IMR-90 (cell line): Measurements from ENCODE around the gene AAK1. TPM values are rescaled to one million over a fixed set of nuclear protein-coding genes. Genes with fewer than 3 reads are reported as not detected.

Experiments
- ATAC-seq: fragments of 200-7000 bp; cut with Tn5 transposase; 2 replicates; pipeline ENCODE4 v1.9.1; 2020; ENCODE audit warnings: low read depth, mild to moderate bottlenecking, moderate library complexity
- BruUV-seq: library from RNA; stranded (reverse); fragments of 400-500 nt; replicated peaks from 2 replicates; lab custom pipeline; 2021; lab: Mats Ljungman, UMichigan
- CTCF ChIA-PET: fragments of 300-600 bp; formaldehyde crosslinking; extraction: SDS; loops from one replicate; lab custom pipeline; 2021; ENCODE audit warnings: antibody characterized with exemption; lab: Yijun Ruan, JAX
- POLR2A ChIA-PET: fragments of 300-600 bp; sonication (Branson Sonifier 250); formaldehyde crosslinking; loops from one replicate; lab custom pipeline; 2022; ENCODE audit warnings: antibody characterized with exemption; ENCODE audit not compliant: unreplicated experiment; lab: Charles Lee
- DNase-seq: peaks from one replicate; pipeline ENCODE4 v3.0.0; 2013
- H2AFZ ChIP-seq: replicated peaks from 2 replicates; pipeline ENCODE3; 2013; ENCODE audit warnings: low read length, mild to moderate bottlenecking; ENCODE audit not compliant: poor library complexity
- H2AK5ac ChIP-seq: 2 replicates; pipeline ENCODE4 v1.6.1; 2013; ENCODE audit warnings: low read depth, low read length, inconsistent platforms
- H2AK9ac ChIP-seq: replicated peaks from 2 replicates; pipeline ENCODE3; 2013; ENCODE audit warnings: mild to moderate bottlenecking, low read depth, low read length, moderate library complexity; ENCODE audit not compliant: poor library complexity
- H2BK120ac ChIP-seq: 2 replicates; pipeline ENCODE4 v1.6.1; 2013; ENCODE audit warnings: low read depth, low read length, inconsistent platforms
- H2BK15ac ChIP-seq: 3 replicates; pipeline ENCODE4 v1.6.1; 2013; ENCODE audit warnings: low read depth, low read length, inconsistent platforms
- H2BK20ac ChIP-seq: 2 replicates; pipeline ENCODE4 v1.6.1; 2013; ENCODE audit warnings: low read depth, mild to moderate bottlenecking, inconsistent platforms, low read length, moderate library complexity
- H2BK5ac ChIP-seq: 2 replicates; pipeline ENCODE4 v1.6.1; 2013; ENCODE audit warnings: mild to moderate bottlenecking, low read depth, low read length, inconsistent platforms; ENCODE audit not compliant: poor library complexity, severe bottlenecking
- H3K14ac ChIP-seq: replicated peaks from 2 replicates; pipeline ENCODE4 v1.6.1; 2013; ENCODE audit warnings: low read depth, low read length, inconsistent platforms
- H3K18ac ChIP-seq: 2 replicates; pipeline ENCODE4 v1.6.1; 2013; ENCODE audit warnings: low read depth, low read length, control low read depth
- H3K23ac ChIP-seq: 2 replicates; pipeline ENCODE4 v1.6.1; 2013; ENCODE audit warnings: low read depth, low read length, inconsistent platforms
- H3K27ac ChIP-seq: 2 replicates; pipeline ENCODE4 v1.5.1; 2013; ENCODE audit warnings: mild to moderate bottlenecking, control low read depth, low read length; ENCODE audit not compliant: insufficient read depth
- H3K27me3 ChIP-seq: 2 replicates; pipeline ENCODE4 v1.6.1; 2013; ENCODE audit warnings: low read length; ENCODE audit not compliant: control insufficient read depth, insufficient read depth
- H3K36me3 ChIP-seq: 2 replicates; pipeline ENCODE4 v1.6.1; 2013; ENCODE audit warnings: low read length, mixed read lengths; ENCODE audit not compliant: control insufficient read depth, insufficient read depth
- H3K4ac ChIP-seq: 2 replicates; pipeline ENCODE4 v1.6.1; 2013; ENCODE audit warnings: low read depth, low read length, inconsistent platforms
- H3K4me1 ChIP-seq: 2 replicates; pipeline ENCODE4 v1.6.1; 2013; ENCODE audit warnings: low read length, mixed read lengths; ENCODE audit not compliant: control insufficient read depth, insufficient read depth
- H3K4me2 ChIP-seq: 2 replicates; pipeline ENCODE4 v1.6.1; 2013; ENCODE audit warnings: low read depth, mild to moderate bottlenecking, control low read depth, low read length, moderate library complexity
- H3K4me3 ChIP-seq: 2 replicates; pipeline ENCODE4 v1.5.1; 2013; ENCODE audit warnings: low read depth, mild to moderate bottlenecking, control low read depth, low read length, moderate library complexity; ENCODE audit not compliant: insufficient read depth
- H3K56ac ChIP-seq: 2 replicates; pipeline ENCODE4 v1.6.1; 2013; ENCODE audit warnings: low read length, inconsistent platforms; ENCODE audit not compliant: insufficient read depth; ENCODE audit errors: extremely low read depth
- H3K79me1 ChIP-seq, 2 experiments: 2 replicates each; pipeline ENCODE4 v1.6.1; 2013; ENCODE audit warnings: low read length in 2 of 2, inconsistent platforms in 1 of 2, low read depth in 1 of 2
- H3K9ac ChIP-seq: 2 replicates; pipeline ENCODE4 v1.6.1; 2013; ENCODE audit warnings: low read depth, low read length, control low read depth
- H3K9me1 ChIP-seq: 2 replicates; pipeline ENCODE4 v1.6.1; 2013; ENCODE audit warnings: low read length, inconsistent platforms; ENCODE audit not compliant: insufficient read depth
- H3K9me3 ChIP-seq: 2 replicates; pipeline ENCODE4 v1.6.1; 2013; ENCODE audit warnings: low read length; ENCODE audit not compliant: control insufficient read depth, insufficient read depth
- H4K20me1 ChIP-seq: 2 replicates; pipeline ENCODE4 v1.6.1; 2013; ENCODE audit warnings: low read length, inconsistent platforms; ENCODE audit not compliant: insufficient read depth
- H4K5ac ChIP-seq: 2 replicates; pipeline ENCODE4 v1.6.1; 2013; ENCODE audit warnings: mild to moderate bottlenecking, low read depth, low read length, control low read depth
- H4K8ac ChIP-seq, 2 experiments: 2 replicates each; pipeline ENCODE4 v1.6.1; 2013; ENCODE audit warnings: low read depth in 2 of 2, low read length in 2 of 2, control low read depth in 1 of 2, inconsistent platforms in 1 of 2
- H4K91ac ChIP-seq: 2 replicates; pipeline ENCODE4 v1.6.1; 2013; ENCODE audit warnings: low read depth, low read length, inconsistent platforms; ENCODE audit not compliant: insufficient read depth
- BHLHE40 ChIP-seq: fragments of 150-350 bp; IDR thresholded peaks from 2 replicates; pipeline ENCODE4 v1.6.1; 2016; ENCODE audit warnings: mild to moderate bottlenecking, low read depth, low read length
- CEBPB ChIP-seq: IDR thresholded peaks from 2 replicates; pipeline ENCODE4 v1.6.1; 2012; ENCODE audit warnings: low read depth, low read length, improper control_type of control experiment
- CHD1 ChIP-seq: IDR thresholded peaks from 2 replicates; pipeline ENCODE4 v1.6.1; 2012; ENCODE audit warnings: low read depth, low read length, improper control_type of control experiment
- CTCF ChIP-seq: conservative IDR thresholded peaks from 2 replicates; pipeline ENCODE4 v1.5.1; 2012; ENCODE audit warnings: mild to moderate bottlenecking, low read depth, low read length, improper control_type of control experiment
- FOS ChIP-seq: fragments of 150-350 bp; IDR thresholded peaks from 2 replicates; pipeline ENCODE4 v1.6.1; 2016; ENCODE audit warnings: low read depth, low read length
- MAFK ChIP-seq: IDR thresholded peaks from 2 replicates; pipeline ENCODE4 v1.6.1; 2012; ENCODE audit warnings: low read depth, low read length, improper control_type of control experiment
- MAZ ChIP-seq: IDR thresholded peaks from 2 replicates; pipeline ENCODE4 v1.6.1; 2012; ENCODE audit warnings: low read depth, mild to moderate bottlenecking, low read length, improper control_type of control experiment, moderate library complexity, borderline replicate concordance
- MXI1 ChIP-seq: IDR thresholded peaks from 2 replicates; pipeline ENCODE4 v1.6.1; 2012; ENCODE audit warnings: low read depth, mild to moderate bottlenecking, low read length, moderate library complexity, borderline replicate concordance
- NFE2L2 ChIP-seq: fragments of 150-350 bp; IDR thresholded peaks from 2 replicates; pipeline ENCODE4 v1.6.1; 2016; ENCODE audit warnings: low read depth, mild to moderate bottlenecking, low read length
- POLR2A ChIP-seq: IDR thresholded peaks from 2 replicates; pipeline ENCODE4 v1.6.1; 2012; ENCODE audit warnings: mild to moderate bottlenecking, low read depth, low read length
- RAD21 ChIP-seq: IDR thresholded peaks from 2 replicates; pipeline ENCODE4 v1.6.1; 2012; ENCODE audit warnings: low read length, improper control_type of control experiment
- RCOR1 ChIP-seq: IDR thresholded peaks from 2 replicates; pipeline ENCODE4 v1.6.1; 2012; ENCODE audit warnings: mild to moderate bottlenecking, low read length, improper control_type of control experiment; ENCODE audit not compliant: insufficient replicate concordance
- RFX5 ChIP-seq: IDR thresholded peaks from 2 replicates; pipeline ENCODE4 v1.8.0; 2012; ENCODE audit warnings: low read depth, mild to moderate bottlenecking, low read length, moderate library complexity
- SMC3 ChIP-seq: fragments of 150-350 bp; IDR thresholded peaks from 2 replicates; pipeline ENCODE4 v1.6.1; 2016; ENCODE audit warnings: low read depth, mild to moderate bottlenecking, antibody characterized with exemption, low read length, moderate library complexity
- WGBS, 2 experiments: methylation state at CpG; one replicate each; pipeline versions ENCODE4 v1.1.5 to v1.1.7; 2013; ENCODE audit warnings: missing lambda C conversion rate in 2 of 2; ENCODE audit not compliant: insufficient read length in 1 of 2; ENCODE audit errors: extremely low coverage in 2 of 2; 5-methylcytosine and 5-hydroxymethylcytosine counted together
- dilution Hi-C: fragments of 300-500 bp; cut with HindIII; formaldehyde crosslinking; loops from one replicate; pipeline ENCODE4 v1.14.3; 2018; ENCODE audit warnings: low sequenced_read_pairs; ENCODE audit not compliant: unreplicated experiment
- in situ Hi-C: fragments of 300-500 bp; cut with MboI; formaldehyde crosslinking; loops from 3 replicates; pipeline ENCODE4 v1.14.3; 2019; ENCODE audit warnings: low sequenced_read_pairs, inconsistent platforms, mixed read lengths
- intact Hi-C: fragments of 100-400 bp; cut with micrococcal nuclease; formaldehyde crosslinking; loops from 2 replicates; pipeline ENCODE4 v1.10.0; 2022
- polyA plus RNA-seq, 3 experiments: library from polyadenylated mRNA; depleted of rRNA; stranded (reverse); fragments of >200 nt; gene quantifications; 2 replicates each; pipeline ENCODE4 v1.2.3, GENCODE V29; 2012; ENCODE audit warnings: low replicate concordance in 1 of 3
- total RNA-seq: library from RNA; depleted of rRNA; stranded (reverse); fragments of >200 nt; gene quantifications from 2 replicates; pipeline ENCODE4 v1.2.3, GENCODE V29; 2012
- TF ChIP-seq, protein P1 (sequence below): fragments of 150-350 bp; IDR thresholded peaks from 2 replicates; pipeline ENCODE4 v1.6.1; 2017; ENCODE audit warnings: mild to moderate bottlenecking, antibody characterized with exemption, low read length, low read depth
- TF ChIP-seq, protein P2 (sequence below): fragments of 150-350 bp; IDR thresholded peaks from 2 replicates; pipeline ENCODE4 v1.6.1; 2016; ENCODE audit warnings: low read depth, mild to moderate bottlenecking, low read length, moderate library complexity, borderline replicate concordance

AAK1 gene
- total and polyA plus RNA-seq, 2 of the 4 experiments (the other 2 are of a cell fraction): 21.9 to 26.5 TPM

- no peaks in the 10 kb centered on the region for H3K27me3 ChIP-seq
- H3K9ac ChIP-seq: no peak overlapping the region
- BruUV-seq: no TSS peak
- no peak overlapping the region for H3K18ac ChIP-seq
- intact Hi-C loops (no loop called here), in situ Hi-C loops (no loop called here), dilution Hi-C loops (no loop called here)
- WGBS, 2 experiments: no CpG with 5 or more reads among the region's 1 CpG
- H2BK5ac ChIP-seq: no peak overlapping the region
- no peak overlapping the region for H2AFZ ChIP-seq
- H4K8ac ChIP-seq: no peak overlapping the region
- TF ChIP-seq, protein P1, sequence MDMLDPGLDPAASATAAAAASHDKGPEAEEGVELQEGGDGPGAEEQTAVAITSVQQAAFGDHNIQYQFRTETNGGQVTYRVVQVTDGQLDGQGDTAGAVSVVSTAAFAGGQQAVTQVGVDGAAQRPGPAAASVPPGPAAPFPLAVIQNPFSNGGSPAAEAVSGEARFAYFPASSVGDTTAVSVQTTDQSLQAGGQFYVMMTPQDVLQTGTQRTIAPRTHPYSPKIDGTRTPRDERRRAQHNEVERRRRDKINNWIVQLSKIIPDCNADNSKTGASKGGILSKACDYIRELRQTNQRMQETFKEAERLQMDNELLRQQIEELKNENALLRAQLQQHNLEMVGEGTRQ: no peak
- no peak for TF ChIP-seq POLR2A
- TF ChIP-seq CTCF: no peak
- no peak for TF ChIP-seq MAFK
- no peak for TF ChIP-seq CHD1
- no peak for TF ChIP-seq RCOR1
- TF ChIP-seq SMC3: no peak
- TF ChIP-seq RFX5: no peak
- no peak for TF ChIP-seq MXI1
- TF ChIP-seq RAD21: no peak
- no peak for TF ChIP-seq BHLHE40
- TF ChIP-seq FOS: no peak
- TF ChIP-seq CEBPB: no peak
- TF ChIP-seq MAZ: no peak
- TF ChIP-seq, protein P2, sequence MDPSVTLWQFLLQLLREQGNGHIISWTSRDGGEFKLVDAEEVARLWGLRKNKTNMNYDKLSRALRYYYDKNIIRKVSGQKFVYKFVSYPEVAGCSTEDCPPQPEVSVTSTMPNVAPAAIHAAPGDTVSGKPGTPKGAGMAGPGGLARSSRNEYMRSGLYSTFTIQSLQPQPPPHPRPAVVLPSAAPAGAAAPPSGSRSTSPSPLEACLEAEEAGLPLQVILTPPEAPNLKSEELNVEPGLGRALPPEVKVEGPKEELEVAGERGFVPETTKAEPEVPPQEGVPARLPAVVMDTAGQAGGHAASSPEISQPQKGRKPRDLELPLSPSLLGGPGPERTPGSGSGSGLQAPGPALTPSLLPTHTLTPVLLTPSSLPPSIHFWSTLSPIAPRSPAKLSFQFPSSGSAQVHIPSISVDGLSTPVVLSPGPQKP: no peak
- no peak for TF ChIP-seq NFE2L2
- no peak overlapping the region for H3K23ac ChIP-seq
- H3K27ac ChIP-seq: no peak overlapping the region
- H3K4me2 ChIP-seq: no peak overlapping the region
- H3K4ac ChIP-seq: no peak overlapping the region
- peaks cover 20% of the 10 kb centered on the region for H3K36me3 ChIP-seq
- no peak overlapping the region for H2AK9ac ChIP-seq
- no peaks in the 10 kb centered on the region; the same call in 1 of the 2 replicates for H4K20me1 ChIP-seq
- no peak overlapping the region for H2BK15ac ChIP-seq
- no peak overlapping the region for H3K4me3 ChIP-seq
- H2BK20ac ChIP-seq: no peak overlapping the region
- H3K4me1 ChIP-seq: no peaks in the 10 kb centered on the region
- no peak overlapping the region for H3K14ac ChIP-seq
- ChIA-PET POLR2A (no interaction called here), CTCF (interaction anchor here (1.1 kb wide), 1 partner anchor 40 kb away, joined by 3 read pairs; the partner anchor contains the start of gene NFU1)
- no peaks in the 10 kb centered on the region for H3K9me3 ChIP-seq
- no peak overlapping the region for H4K91ac ChIP-seq
- DNase-seq: no peak
- peaks cover 7% of the 10 kb centered on the region; the same call in 1 of the 2 replicates for H3K9me1 ChIP-seq
- H2AK5ac ChIP-seq: no peak overlapping the region
- no peak overlapping the region for H4K5ac ChIP-seq
- H3K56ac ChIP-seq: no peak overlapping the region
- no peak for ATAC-seq
- H2BK120ac ChIP-seq: no peak overlapping the region
- H3K79me1 ChIP-seq: peaks cover 8 to 18% of the 10 kb centered on the region in 2 experiments
Measured at GRCh38 chr2:69477627-69478026, 165.9 kb downstream of the AAK1 start.
